Esophagus muscularis mucosa (tissue), 4 donors: ENCODE results near the gene SCN8A.

ENCODE experiments used
- EP300 ChIP-seq: sonication (generic); formaldehyde crosslinking; IDR thresholded peaks from one replicate; pipeline ENCODE4 v1.6.1; 2017; ENCODE audit warnings: antibody characterized with exemption
- POLR2A ChIP-seq: fragments of 450-650 bp; IDR thresholded peaks from one replicate; pipeline ENCODE4 v1.6.1; 2017; ENCODE audit warnings: antibody characterized with exemption, moderate library complexity, mild to moderate bottlenecking, low read depth
- POLR2AphosphoS5 ChIP-seq, 2 donors: sonication (generic); formaldehyde crosslinking; IDR thresholded peaks; one replicate each; pipeline ENCODE4 v1.6.1; 2017; ENCODE audit warnings: antibody characterized with exemption in 2 of 2
- TF ChIP-seq, protein P1 (sequence below), 3 experiments: fragments of 200-600 bp in 2 of 3; fragments of 450-650 bp in 1 of 3; sonication (generic) in 2 of 3; IDR thresholded peaks; one replicate each; pipeline ENCODE4 v1.5.1; 2017 to 2019; ENCODE audit warnings: antibody characterized with exemption in 3 of 3, mild to moderate bottlenecking in 2 of 3, moderate library complexity in 1 of 3

DNA sequence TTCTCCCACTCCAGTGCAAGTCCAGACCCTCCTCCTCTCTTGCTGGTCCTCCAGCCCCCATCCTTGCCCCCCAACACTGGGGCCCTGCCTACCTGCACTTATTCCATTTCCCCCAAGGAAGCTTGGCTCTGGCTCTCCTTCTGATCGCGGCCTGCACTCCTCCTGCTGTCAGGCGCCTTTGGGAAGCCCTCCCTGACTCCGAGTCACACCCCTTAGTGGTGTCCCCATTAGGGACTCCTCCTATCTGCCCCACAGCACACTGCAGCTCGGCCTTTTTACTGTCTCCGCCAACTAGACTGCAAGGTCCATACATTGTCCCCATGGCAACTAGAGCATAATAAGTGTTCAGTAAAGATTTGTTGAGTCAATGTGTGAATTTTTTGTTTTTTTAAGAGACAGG, 224.5 kb downstream of the SCN8A start:
- TF ChIP-seq, protein P1, sequence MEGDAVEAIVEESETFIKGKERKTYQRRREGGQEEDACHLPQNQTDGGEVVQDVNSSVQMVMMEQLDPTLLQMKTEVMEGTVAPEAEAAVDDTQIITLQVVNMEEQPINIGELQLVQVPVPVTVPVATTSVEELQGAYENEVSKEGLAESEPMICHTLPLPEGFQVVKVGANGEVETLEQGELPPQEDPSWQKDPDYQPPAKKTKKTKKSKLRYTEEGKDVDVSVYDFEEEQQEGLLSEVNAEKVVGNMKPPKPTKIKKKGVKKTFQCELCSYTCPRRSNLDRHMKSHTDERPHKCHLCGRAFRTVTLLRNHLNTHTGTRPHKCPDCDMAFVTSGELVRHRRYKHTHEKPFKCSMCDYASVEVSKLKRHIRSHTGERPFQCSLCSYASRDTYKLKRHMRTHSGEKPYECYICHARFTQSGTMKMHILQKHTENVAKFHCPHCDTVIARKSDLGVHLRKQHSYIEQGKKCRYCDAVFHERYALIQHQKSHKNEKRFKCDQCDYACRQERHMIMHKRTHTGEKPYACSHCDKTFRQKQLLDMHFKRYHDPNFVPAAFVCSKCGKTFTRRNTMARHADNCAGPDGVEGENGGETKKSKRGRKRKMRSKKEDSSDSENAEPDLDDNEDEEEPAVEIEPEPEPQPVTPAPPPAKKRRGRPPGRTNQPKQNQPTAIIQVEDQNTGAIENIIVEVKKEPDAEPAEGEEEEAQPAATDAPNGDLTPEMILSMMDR (IDR thresholded peaks at IDR 0.05): no peak
- TF ChIP-seq POLR2A: no peak
- TF ChIP-seq EP300: no peak
- TF ChIP-seq POLR2AphosphoS5 (IDR thresholded peaks at IDR 0.05): no peak
